ENCODE results near the gene CUEDC1.
A peak's percentile ranks its signal among the peaks of the same experiment; 100 is the strongest.

CUEDC1 gene

DNA sequence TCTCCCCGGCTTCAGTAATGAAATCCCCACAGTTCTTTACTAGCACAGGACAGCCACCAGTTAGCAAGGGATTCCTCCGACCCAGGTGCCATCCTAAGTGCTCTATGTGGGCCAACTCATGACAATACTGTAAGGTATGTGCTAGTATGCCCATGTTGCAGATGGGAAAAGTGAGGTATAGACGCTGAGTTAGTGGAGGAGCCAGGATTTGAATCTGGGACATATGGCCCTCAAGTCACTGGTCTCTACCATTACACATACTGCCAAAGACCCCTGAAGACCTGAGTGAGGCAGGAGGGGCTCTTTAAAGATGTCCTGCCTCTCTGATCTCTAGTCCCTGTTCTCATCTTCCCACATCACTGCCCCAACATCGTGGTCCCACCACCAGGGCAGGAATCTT lies 69.2 kb downstream of the CUEDC1 start:
- Mint-ChIP-seq H3K27ac (no peak overlapping the region), H3K9me3 (peaks cover 10% of the 10 kb centered on the region), H3K4me3 (no peak overlapping the region)

DNA sequence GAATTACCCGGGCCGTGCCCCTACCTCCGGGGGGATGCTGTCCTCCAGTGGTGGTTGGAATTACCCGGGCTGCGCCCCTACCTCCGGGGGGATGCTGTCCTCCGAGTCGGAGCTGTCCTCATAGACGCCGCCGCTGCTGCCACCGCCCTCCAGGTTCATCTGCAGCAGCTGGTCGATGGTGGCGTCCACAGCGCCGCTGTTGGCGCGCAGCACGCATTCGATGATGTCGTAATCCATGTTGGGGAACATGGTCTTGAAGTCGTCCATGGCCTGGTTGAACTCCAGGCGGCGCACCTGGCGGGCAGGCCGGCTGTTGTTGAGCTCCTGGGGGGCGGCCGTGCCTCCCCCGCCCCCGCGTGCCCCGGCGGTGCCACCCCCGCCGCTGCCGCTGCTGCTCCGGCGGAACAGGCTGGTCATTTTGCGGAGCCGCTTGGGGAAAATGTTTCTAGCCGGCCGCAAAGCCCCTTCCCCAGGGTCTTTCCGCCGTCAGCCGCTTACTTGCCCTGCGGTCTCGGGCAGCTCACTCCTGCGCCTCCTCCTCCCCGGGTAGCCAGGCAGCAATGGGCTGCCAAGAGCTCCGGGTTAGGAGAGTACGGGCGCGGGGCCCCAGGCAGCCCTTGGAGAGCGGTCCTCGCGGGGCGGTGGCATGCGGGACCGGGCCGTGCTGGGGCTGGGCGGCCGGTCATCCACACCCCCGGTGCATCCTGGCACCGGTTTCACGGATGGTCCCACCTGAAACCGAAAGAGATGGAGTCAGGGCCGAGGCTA lies 69.9 kb downstream of the CUEDC1 start:
- H3K9me3 Mint-ChIP-seq = peaks cover 10% of the 10 kb centered on the region
- peaks cover 56% of the 10 kb centered on the region for H3K4me1 Mint-ChIP-seq
- no peak overlapping the region for H3K4me3 Mint-ChIP-seq
- H3K27me3 Mint-ChIP-seq (ENCODE audit: low read depth, poor library complexity) = no peaks in the 10 kb centered on the region
- no peak for DNase-seq
- no peak overlapping the region for H3K27ac Mint-ChIP-seq
- TF ChIP-seq, protein P1, sequence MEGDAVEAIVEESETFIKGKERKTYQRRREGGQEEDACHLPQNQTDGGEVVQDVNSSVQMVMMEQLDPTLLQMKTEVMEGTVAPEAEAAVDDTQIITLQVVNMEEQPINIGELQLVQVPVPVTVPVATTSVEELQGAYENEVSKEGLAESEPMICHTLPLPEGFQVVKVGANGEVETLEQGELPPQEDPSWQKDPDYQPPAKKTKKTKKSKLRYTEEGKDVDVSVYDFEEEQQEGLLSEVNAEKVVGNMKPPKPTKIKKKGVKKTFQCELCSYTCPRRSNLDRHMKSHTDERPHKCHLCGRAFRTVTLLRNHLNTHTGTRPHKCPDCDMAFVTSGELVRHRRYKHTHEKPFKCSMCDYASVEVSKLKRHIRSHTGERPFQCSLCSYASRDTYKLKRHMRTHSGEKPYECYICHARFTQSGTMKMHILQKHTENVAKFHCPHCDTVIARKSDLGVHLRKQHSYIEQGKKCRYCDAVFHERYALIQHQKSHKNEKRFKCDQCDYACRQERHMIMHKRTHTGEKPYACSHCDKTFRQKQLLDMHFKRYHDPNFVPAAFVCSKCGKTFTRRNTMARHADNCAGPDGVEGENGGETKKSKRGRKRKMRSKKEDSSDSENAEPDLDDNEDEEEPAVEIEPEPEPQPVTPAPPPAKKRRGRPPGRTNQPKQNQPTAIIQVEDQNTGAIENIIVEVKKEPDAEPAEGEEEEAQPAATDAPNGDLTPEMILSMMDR (IDR thresholded peaks at IDR 0.05) = no peak
- peaks cover 25% of the 10 kb centered on the region for H3K36me3 Mint-ChIP-seq (ENCODE audit: low read depth)

More for the DNA sequence above, 69.2 kb downstream of the CUEDC1 start:
- DNase-seq = no peak
- H3K36me3 Mint-ChIP-seq (ENCODE audit: low read depth) = peaks cover 25% of the 10 kb centered on the region
- TF ChIP-seq, protein P1 (IDR thresholded peaks at IDR 0.05) = no peak
- H3K4me1 Mint-ChIP-seq = peaks cover 56% of the 10 kb centered on the region
- peaks cover 1% of the 10 kb centered on the region for H3K27me3 Mint-ChIP-seq (ENCODE audit: low read depth, poor library complexity)

DNA sequence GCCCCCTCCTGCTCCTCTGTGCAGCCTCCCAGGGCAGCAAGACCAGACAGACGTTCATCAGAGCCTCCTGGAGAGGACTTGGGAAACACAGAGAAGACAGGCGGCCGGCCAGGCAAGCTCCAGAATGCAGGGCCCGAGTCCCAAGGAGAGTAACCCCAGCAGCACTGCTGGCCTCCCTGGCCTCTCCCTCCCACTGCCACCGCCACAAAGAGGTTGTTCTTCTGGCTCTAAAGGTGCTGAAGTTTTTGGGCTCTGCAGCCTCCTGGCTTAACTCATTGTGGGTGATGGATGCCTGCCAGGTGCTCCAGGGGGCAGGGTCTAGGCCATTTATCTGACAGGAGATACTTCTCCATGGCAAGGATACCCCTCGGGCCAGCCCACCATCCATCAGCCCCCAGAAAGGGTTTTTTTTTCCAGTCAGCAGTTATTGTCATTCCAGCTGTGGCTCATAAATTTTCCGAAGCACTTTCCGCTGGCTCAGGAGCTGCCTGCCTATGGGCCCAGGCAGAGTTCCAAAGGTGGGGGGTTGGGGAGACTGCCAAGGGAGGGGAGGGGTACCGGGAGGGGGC lies 73.3 kb downstream of the CUEDC1 start:
- peak overlapping the region; percentile 87 for H3K27ac Mint-ChIP-seq

DNA sequence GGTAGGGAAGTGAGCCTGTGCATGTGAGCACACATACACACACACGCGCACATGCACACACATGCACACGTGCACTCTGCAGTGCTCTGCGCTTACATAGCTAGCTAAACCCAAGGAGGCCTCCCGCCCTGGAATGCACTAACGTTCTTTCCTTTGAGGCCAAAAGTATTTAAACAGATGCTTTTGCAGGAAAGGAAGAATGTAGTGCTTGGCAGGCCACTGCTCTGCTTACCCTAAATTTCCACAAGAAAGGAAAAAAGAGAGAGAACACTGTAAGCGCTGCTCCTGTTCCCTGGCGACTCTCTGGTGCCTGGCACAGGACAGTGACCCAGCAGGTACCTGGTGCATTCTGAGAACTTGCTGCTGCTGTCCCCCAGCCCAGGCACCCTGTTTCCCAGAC lies 74.1 kb downstream of the CUEDC1 start:
- DNase-seq = no peak
- TF ChIP-seq, protein P1 (IDR thresholded peaks at IDR 0.05) = no peak
- H3K27me3 Mint-ChIP-seq (ENCODE audit: low read depth, poor library complexity) = no peaks in the 10 kb centered on the region
- peaks cover 70% of the 10 kb centered on the region for H3K4me1 Mint-ChIP-seq
- H3K36me3 Mint-ChIP-seq (ENCODE audit: low read depth) = peaks cover 29% of the 10 kb centered on the region
- no peak overlapping the region for H3K4me3 Mint-ChIP-seq
- H3K27ac Mint-ChIP-seq = peak overlapping the region; percentile 87
- H3K9me3 Mint-ChIP-seq = peaks cover 10% of the 10 kb centered on the region

More for the DNA sequence above, 73.3 kb downstream of the CUEDC1 start:
- no peak overlapping the region for H3K4me3 Mint-ChIP-seq
- H3K4me1 Mint-ChIP-seq = peaks cover 63% of the 10 kb centered on the region
- TF ChIP-seq, protein P1 (IDR thresholded peaks at IDR 0.05) = no peak
- H3K9me3 Mint-ChIP-seq = peaks cover 10% of the 10 kb centered on the region
- DNase-seq = peak; percentile 56
- peaks cover 29% of the 10 kb centered on the region for H3K36me3 Mint-ChIP-seq (ENCODE audit: low read depth)
- no peaks in the 10 kb centered on the region for H3K27me3 Mint-ChIP-seq (ENCODE audit: low read depth, poor library complexity)

DNA sequence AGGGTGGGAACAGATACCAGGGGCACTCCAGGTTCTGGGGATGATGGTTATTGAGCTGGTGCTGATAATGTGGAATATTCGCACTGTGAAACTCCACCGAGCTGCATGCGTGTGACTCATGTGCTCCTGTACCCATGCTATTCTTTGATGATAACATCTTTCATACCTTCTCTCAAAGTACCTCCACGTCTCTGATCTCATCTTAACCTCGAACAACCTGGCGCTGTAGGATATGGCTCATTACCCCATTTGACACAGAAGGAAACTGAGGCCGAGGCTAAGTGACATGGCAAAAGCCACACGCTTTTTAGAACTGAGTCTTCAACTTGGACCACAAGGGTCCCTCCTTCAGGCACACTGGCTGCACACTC lies 75.1 kb downstream of the CUEDC1 start:
- peak overlapping the region; percentile 27 for H3K27ac Mint-ChIP-seq
- H3K36me3 Mint-ChIP-seq (ENCODE audit: low read depth) = peaks cover 29% of the 10 kb centered on the region
- TF ChIP-seq, protein P1 (IDR thresholded peaks at IDR 0.05) = no peak
- H3K27me3 Mint-ChIP-seq (ENCODE audit: low read depth, poor library complexity) = no peaks in the 10 kb centered on the region
- H3K4me3 Mint-ChIP-seq = no peak overlapping the region
- DNase-seq = no peak
- peaks cover 81% of the 10 kb centered on the region for H3K4me1 Mint-ChIP-seq
- H3K9me3 Mint-ChIP-seq = peaks cover 10% of the 10 kb centered on the region
